ENCODE results near the gene NRROS. TPM values are rescaled to one million over a fixed set of nuclear protein-coding genes. Genes with fewer than 3 reads are reported as not detected.

NRROS gene
- total and polyA plus RNA-seq, 2 experiments from 2014 or later: 0.33 TPM; not detected in 1

GRCh38 chr3:196707566-196707965 is 68.1 kb downstream of the NRROS start:
- 77% methylated on average over 8 of the region's 8 CpGs for WGBS (ENCODE audit: low lambda C conversion rate, missing lambda C conversion rate)
- no peak for DNase-seq (ENCODE audit: low spot score)
- Histone ChIP-seq H3K27me3 (no peaks in the 10 kb centered on the region), H3K4me3 (no peak overlapping the region), H3K4me1 (ENCODE audit: insufficient read depth) (peaks cover 6% of the 10 kb centered on the region), H2AFZ (no peak overlapping the region), H3K9me3 (ENCODE audit: low read depth) (no peaks in the 10 kb centered on the region), H3K4me2 (no peak overlapping the region), H3K36me3 (replicated peaks; ENCODE audit: insufficient read depth, low read depth) (no peaks in the 10 kb centered on the region), H3K79me2 (peaks cover 5% of the 10 kb centered on the region), H3K27ac (no peak overlapping the region), H4K20me1 (ENCODE audit: insufficient read depth, poor library complexity, severe bottlenecking) (no peaks in the 10 kb centered on the region), H3K9me2 (replicated peaks; ENCODE audit: insufficient read depth) (no peaks in the 10 kb centered on the region)
- no peak for TF ChIP-seq EZH2 (IDR thresholded peaks at IDR 0.05; ENCODE audit: borderline replicate concordance)
- no peak for TF ChIP-seq CTCF (IDR thresholded peaks at IDR 0.05; ENCODE audit: poor library complexity)
- TF ChIP-seq EZH2phosphoT487 (IDR thresholded peaks at IDR 0.05; ENCODE audit: low read depth, severe bottlenecking, unreplicated experiment): no peak

- Histone ChIP-seq H3K27ac (no peak overlapping the region), H3K4me3 (no peak overlapping the region), H3K4me2 (no peak overlapping the region), H3K9me2 (replicated peaks; ENCODE audit: insufficient read depth) (no peaks in the 10 kb centered on the region), H4K20me1 (ENCODE audit: insufficient read depth, poor library complexity, severe bottlenecking) (no peaks in the 10 kb centered on the region), H2AFZ (no peak overlapping the region), H3K4me1 (ENCODE audit: insufficient read depth) (peaks cover 12% of the 10 kb centered on the region), H3K27me3 (no peaks in the 10 kb centered on the region), H3K36me3 (replicated peaks; ENCODE audit: insufficient read depth, low read depth) (no peaks in the 10 kb centered on the region), H3K9me3 (ENCODE audit: low read depth) (no peaks in the 10 kb centered on the region), H3K79me2 (peaks cover 8% of the 10 kb centered on the region)
- no peak for DNase-seq (ENCODE audit: low spot score)
- TF ChIP-seq CTCF (IDR thresholded peaks at IDR 0.05; ENCODE audit: poor library complexity) (no peak), EZH2 (IDR thresholded peaks at IDR 0.05; ENCODE audit: borderline replicate concordance) (no peak), EZH2phosphoT487 (IDR thresholded peaks at IDR 0.05; ENCODE audit: low read depth, severe bottlenecking, unreplicated experiment) (no peak)
- WGBS (ENCODE audit: low lambda C conversion rate, missing lambda C conversion rate): 90% methylated on average over 7 of the region's 7 CpGs
Observed at GRCh38 chr3:196708467-196708866, 69.0 kb downstream of the NRROS start.

Small RNA genes lying within 50 kb of the gene (small RNA-seq; reads per million reads assigned to genes)
- gene RNU6-646P: not detected

Other genes with a start within 250 kb of the NRROS start
- 30.9 and 32.4 TPM in 2 replicates for gene UBXN7, start 207.3 kb upstream of the NRROS start, total RNA-seq
- 18.6 and 27.3 TPM in 2 replicates for gene UBXN7, start 207.3 kb upstream of the NRROS start, polyA plus RNA-seq
- gene RNF168, start 135.9 kb upstream of the NRROS start, total RNA-seq: 9.4 and 13.5 TPM in 2 replicates
- gene RNF168, start 135.9 kb upstream of the NRROS start, polyA plus RNA-seq: 4.5 and 5.3 TPM in 2 replicates
- not detected in 2 replicates for gene SMCO1, start 124.3 kb upstream of the NRROS start, total RNA-seq
- gene SMCO1, start 124.3 kb upstream of the NRROS start, polyA plus RNA-seq: not detected in 2 replicates
- 6.4 and 6.9 TPM in 2 replicates for gene WDR53, start 71.1 kb upstream of the NRROS start, total RNA-seq
- 7.2 and 8.8 TPM in 2 replicates for gene WDR53, start 71.1 kb upstream of the NRROS start, polyA plus RNA-seq
- 10.1 and 12.2 TPM in 2 replicates for gene FBXO45, start 71.0 kb upstream of the NRROS start, total RNA-seq
- gene FBXO45, start 71.0 kb upstream of the NRROS start, polyA plus RNA-seq: 3.4 and 6.8 TPM in 2 replicates
- gene CEP19, start 72.6 kb downstream of the NRROS start, total RNA-seq: 3.2 and 3.8 TPM in 2 replicates
- 4.6 and 6.0 TPM in 2 replicates for gene CEP19, start 72.6 kb downstream of the NRROS start, polyA plus RNA-seq
- gene PIGX, start 72.7 kb downstream of the NRROS start, total RNA-seq: 24.9 and 31.6 TPM in 2 replicates
- gene PIGX, start 72.7 kb downstream of the NRROS start, polyA plus RNA-seq: 33.5 and 36.7 TPM in 2 replicates
- 50.9 and 51.5 TPM in 2 replicates for gene PAK2, start 100.2 kb downstream of the NRROS start, total RNA-seq
- 25.6 and 26.5 TPM in 2 replicates for gene PAK2, start 100.2 kb downstream of the NRROS start, polyA plus RNA-seq
- 32.2 and 37.9 TPM in 2 replicates for gene SENP5, start 228.2 kb downstream of the NRROS start, total RNA-seq
- 11.3 and 16.8 TPM in 2 replicates for gene SENP5, start 228.2 kb downstream of the NRROS start, polyA plus RNA-seq

All from hepatocyte (in vitro differentiated cells).